ENCODE results near the gene GRK2. TPM values are rescaled to one million over a fixed set of nuclear protein-coding genes. Genes with fewer than 3 reads are reported as not detected.

GRK2 gene
- total RNA-seq, 1 donor from 2014 or later = 51.3 TPM

- no peak overlapping the region for H3K4me3 ChIP-seq (ENCODE audit: low read depth, low read length)
- no peak for DNase-seq (ENCODE audit: low read depth)
These were observed 24.5 kb downstream of the GRK2 start for GRCh38 chr11:67290801-67291200.

GRCh38 chr11:67291481-67292381, 25.5 kb downstream of the GRK2 start:
- Histone ChIP-seq H3K36me3 (ENCODE audit: control insufficient read depth, insufficient read depth, low read length) (peaks cover 2% of the 10 kb centered on the region), H3K27me3 (ENCODE audit: control insufficient read depth, insufficient read depth, low read length) (no peaks in the 10 kb centered on the region), H3K4me3 (ENCODE audit: low read depth, low read length) (no peak overlapping the region)
- no peak for DNase-seq (ENCODE audit: low read depth)
- TF ChIP-seq CTCF (IDR thresholded peaks at IDR 0.05; ENCODE audit: insufficient read depth, low read length, poor library complexity, severe bottlenecking) = no peak

More at GRCh38 chr11:67290801-67291200, 24.5 kb downstream of the GRK2 start:
- no peak for TF ChIP-seq CTCF (IDR thresholded peaks at IDR 0.05; ENCODE audit: insufficient read depth, low read length, poor library complexity, severe bottlenecking)
- Histone ChIP-seq H3K27me3 (ENCODE audit: control insufficient read depth, insufficient read depth, low read length) (no peaks in the 10 kb centered on the region), H3K36me3 (ENCODE audit: control insufficient read depth, insufficient read depth, low read length) (peaks cover 2% of the 10 kb centered on the region)

- DNase-seq (ENCODE audit: low read depth) = no peak
- peaks cover 2% of the 10 kb centered on the region for H3K36me3 ChIP-seq (ENCODE audit: control insufficient read depth, insufficient read depth, low read length)
- TF ChIP-seq CTCF (IDR thresholded peaks at IDR 0.05; ENCODE audit: insufficient read depth, low read length, poor library complexity, severe bottlenecking) = no peak
- no peaks in the 10 kb centered on the region for H3K27me3 ChIP-seq (ENCODE audit: control insufficient read depth, insufficient read depth, low read length)
- H3K4me3 ChIP-seq (ENCODE audit: low read depth, low read length) = no peak overlapping the region
These were observed 26.4 kb downstream of the GRK2 start for GRCh38 chr11:67292671-67293070.

GRCh38 chr11:67293090-67293489, 26.8 kb downstream of the GRK2 start:
- Histone ChIP-seq H3K27me3 (ENCODE audit: control insufficient read depth, insufficient read depth, low read length) (no peaks in the 10 kb centered on the region), H3K36me3 (ENCODE audit: control insufficient read depth, insufficient read depth, low read length) (peaks cover 2% of the 10 kb centered on the region), H3K4me3 (ENCODE audit: low read depth, low read length) (no peak overlapping the region)
- no peak for TF ChIP-seq CTCF (IDR thresholded peaks at IDR 0.05; ENCODE audit: insufficient read depth, low read length, poor library complexity, severe bottlenecking)
- no peak for DNase-seq (ENCODE audit: low read depth)

- Histone ChIP-seq H3K4me3 (ENCODE audit: low read depth, low read length) (no peak overlapping the region), H3K27me3 (ENCODE audit: control insufficient read depth, insufficient read depth, low read length) (no peaks in the 10 kb centered on the region), H3K36me3 (ENCODE audit: control insufficient read depth, insufficient read depth, low read length) (peaks cover 3% of the 10 kb centered on the region)
- DNase-seq (ENCODE audit: low read depth) = no peak
- no peak for TF ChIP-seq CTCF (IDR thresholded peaks at IDR 0.05; ENCODE audit: insufficient read depth, low read length, poor library complexity, severe bottlenecking)
These were observed 29.6 kb downstream of the GRK2 start for GRCh38 chr11:67295846-67296245.
